Stimulated activated naive CD8-positive, alpha-beta T cell treated with anti-CD3 and anti-CD28 coated beads, Interleukin-15, Interleukin-2, amounts not matched to agents 100 U/mL and 50 U/mL, for 24 hours (primary cell): Measurements from ENCODE around the gene STAC3.

Source experiments
- ATAC-seq: fragments of 150-1000 bp; cut with Tn5 transposase; one replicate; pipeline ENCODE4 v1.10.0; 2021
- DNase-seq: peaks from one replicate; pipeline ENCODE4 v3.0.0; 2021

STAC3 gene

DNA sequence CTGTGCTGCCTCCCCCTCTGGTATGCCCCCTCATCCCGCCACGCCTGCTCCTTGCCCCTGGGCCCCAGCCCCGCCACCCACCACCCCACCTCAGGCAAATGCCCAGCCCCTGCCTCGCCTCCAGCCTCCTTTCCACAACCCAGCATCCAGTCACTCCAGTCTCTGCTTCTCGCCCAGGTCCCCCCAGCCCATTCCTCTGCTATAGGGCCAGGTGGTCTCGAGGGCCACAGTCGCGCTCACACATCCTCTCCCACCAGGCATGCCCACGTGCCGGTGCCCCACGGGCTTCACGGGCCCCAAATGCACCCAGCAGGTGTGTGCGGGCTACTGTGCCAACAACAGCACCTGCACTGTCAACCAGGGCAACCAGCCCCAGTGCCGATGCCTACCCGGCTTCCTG lies 40.5 kb downstream of the STAC3 start:
- DNase-seq, result no peak
- no peak for ATAC-seq

DNA sequence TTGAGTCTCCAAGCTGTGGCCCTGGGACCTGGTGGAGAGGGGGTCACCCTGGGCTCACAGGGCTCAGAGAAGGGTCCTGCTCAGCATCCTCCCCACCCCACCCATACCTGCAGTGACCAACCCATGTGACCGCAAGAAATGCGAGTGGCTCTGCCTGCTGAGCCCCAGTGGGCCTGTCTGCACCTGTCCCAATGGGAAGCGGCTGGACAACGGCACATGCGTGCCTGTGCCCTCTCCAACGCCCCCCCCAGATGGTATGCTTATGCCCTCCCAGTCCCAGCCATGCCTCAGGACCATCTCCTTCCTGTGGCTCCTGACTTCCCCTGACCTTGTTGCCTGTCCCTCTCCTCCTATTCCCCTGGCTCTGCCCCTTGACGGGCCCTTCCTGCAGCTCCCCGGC lies 41.1 kb downstream of the STAC3 start:
- no peak for ATAC-seq
- DNase-seq, result no peak

DNA sequence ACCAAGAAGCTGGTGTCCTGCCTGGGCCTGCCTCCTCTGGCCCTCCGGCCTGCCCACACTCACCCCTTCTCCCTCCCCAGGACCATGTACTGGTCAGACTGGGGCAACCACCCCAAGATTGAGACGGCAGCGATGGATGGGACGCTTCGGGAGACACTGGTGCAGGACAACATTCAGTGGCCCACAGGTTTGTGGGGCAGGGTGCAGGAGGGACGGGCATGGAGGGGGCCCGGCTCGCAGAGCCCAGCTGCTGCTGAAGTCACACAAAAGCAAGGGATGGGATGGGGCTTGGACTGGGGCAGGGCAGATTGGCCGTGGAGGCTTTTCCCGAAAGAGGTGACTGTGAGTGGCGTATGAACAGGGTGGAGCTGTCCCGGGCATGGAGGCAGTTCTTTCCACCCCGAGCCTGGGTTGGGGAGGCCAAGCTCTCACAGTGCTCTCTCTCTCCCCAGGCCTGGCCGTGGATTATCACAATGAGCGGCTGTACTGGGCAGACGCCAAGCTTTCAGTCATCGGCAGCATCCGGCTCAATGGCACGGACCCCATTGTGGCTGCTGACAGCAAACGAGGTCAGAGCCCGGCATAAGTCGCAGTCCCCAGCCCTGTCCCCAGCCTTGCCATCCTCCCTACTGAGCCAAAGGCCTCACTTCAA lies 42.2 kb downstream of the STAC3 start:
- no peak for ATAC-seq
- no peak for DNase-seq

- DNase-seq (no peak), ATAC-seq (no peak)
Observed at GRCh38 chr12:57207731-57208630, 43.0 kb downstream of the STAC3 start.

DNA sequence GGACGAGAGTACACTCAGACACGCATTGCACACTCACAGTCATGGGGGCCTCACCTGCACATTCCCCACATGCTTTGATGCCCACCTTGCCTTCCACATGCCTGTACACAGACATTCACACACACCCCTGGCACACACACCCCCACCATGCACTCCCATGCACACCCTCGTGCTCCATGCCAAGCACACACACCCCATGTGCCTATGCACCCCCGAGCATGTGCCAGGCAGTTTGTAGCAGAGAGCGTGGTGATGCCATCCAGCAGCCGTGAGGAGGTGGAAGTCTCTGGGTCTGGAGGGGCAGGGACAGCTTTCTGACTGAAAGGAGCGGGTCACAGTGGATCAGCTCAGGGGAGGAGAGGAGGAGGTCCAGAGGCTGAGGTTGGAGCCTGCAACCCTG lies 45.1 kb downstream of the STAC3 start:
- no peak for ATAC-seq
- no peak for DNase-seq

- ATAC-seq (no peak), DNase-seq (no peak)
Observed at GRCh38 chr12:57205186-57205585, 45.8 kb downstream of the STAC3 start.

DNA sequence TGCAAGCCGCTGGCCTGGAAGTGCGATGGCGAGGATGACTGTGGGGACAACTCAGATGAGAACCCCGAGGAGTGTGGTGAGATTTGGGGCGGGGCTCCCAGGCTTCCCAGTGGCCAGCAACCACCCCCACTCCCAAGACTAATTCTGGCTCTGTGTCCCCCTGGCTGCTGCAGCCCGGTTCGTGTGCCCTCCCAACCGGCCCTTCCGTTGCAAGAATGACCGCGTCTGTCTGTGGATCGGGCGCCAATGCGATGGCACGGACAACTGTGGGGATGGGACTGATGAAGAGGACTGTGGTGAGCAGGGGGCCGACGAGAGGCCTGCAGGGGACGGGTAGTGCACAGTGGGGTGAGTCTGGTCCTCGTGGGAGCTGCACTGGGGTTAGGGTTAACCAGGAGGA lies 46.5 kb downstream of the STAC3 start:
- DNase-seq (no peak), ATAC-seq (no peak)

DNA sequence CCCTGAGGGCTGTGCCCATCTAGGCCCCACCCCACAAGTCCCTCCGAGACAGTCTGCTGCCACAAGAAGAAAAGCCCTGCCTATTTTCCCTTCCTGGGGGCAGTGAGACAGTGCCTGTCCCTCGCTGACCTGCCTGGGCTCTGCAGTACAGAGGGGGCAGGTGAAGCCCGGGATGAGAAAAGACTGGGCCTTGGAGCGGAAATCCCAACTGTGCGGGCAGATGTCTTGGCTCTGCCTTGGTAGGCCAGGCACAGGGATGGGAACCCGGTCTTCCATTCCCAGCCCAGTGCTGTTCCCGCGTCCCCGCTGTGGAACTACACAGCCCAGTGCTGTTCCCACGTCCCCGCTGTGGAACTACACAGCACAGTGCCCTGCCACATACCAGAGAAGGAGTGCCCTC lies 47.2 kb downstream of the STAC3 start:
- DNase-seq, result no peak
- no peak for ATAC-seq

- ATAC-seq (no peak), DNase-seq (no peak)
Observed at GRCh38 chr12:57203201-57203600, 47.8 kb downstream of the STAC3 start.

DNA sequence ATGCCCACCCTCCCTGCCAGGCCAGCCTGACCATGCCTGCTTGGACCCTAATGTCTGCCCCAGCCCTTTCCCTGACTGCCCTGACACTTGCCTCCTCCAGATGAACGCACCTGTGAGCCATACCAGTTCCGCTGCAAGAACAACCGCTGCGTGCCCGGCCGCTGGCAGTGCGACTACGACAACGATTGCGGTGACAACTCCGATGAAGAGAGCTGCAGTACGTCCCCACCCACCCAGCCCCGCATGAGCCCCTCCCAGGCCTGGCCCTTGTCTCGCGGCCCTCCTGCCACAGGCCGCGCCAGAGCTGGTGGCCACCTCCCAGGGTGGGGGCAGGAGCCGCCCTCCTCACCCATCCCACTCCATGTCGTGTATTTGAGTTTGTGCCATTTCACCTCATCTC lies 48.7 kb downstream of the STAC3 start:
- ATAC-seq (no peak), DNase-seq (no peak)

- ATAC-seq (no peak), DNase-seq (no peak)
Observed at GRCh38 chr12:57201631-57202030, 49.4 kb downstream of the STAC3 start.

- no peak for ATAC-seq
- no peak for DNase-seq
Observed at GRCh38 chr12:57201219-57201618, 49.8 kb downstream of the STAC3 start.

DNA sequence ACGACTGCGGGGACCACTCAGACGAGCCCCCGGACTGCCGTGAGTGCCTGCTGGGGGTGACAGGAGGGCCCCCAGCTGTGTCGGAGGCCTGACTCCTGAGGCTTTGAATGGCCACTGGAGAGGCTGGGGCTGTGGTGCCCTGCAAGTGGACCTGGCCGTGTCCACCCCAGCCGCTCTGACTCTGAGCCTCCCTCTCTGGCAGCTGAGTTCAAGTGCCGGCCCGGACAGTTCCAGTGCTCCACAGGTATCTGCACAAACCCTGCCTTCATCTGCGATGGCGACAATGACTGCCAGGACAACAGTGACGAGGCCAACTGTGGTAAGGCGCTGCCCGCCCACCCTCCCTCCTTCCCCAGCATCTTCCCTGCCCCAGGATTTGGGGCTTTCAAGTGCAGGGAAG lies 50.5 kb downstream of the STAC3 start:
- ATAC-seq (no peak), DNase-seq (no peak)

- ATAC-seq, result no peak
Observed at GRCh38 chr12:57199191-57199590, 51.8 kb downstream of the STAC3 start.

DNA sequence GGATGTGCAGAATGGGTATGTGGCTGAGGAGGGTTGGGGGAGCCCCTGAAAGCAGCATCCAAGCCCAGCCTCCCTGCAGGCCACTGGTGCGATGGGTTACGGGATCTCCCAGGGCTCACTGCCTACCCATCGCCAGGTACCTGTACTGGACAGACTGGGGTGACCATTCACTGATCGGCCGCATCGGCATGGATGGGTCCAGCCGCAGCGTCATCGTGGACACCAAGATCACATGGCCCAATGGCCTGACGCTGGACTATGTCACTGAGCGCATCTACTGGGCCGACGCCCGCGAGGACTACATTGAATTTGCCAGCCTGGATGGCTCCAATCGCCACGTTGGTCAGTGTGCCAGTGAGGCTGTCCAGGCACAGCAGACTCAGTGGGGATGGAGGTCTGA lies 52.7 kb downstream of the STAC3 start:
- ATAC-seq, result no peak
- DNase-seq, result no peak

More at GRCh38 chr12:57199191-57199590, 51.8 kb downstream of the STAC3 start:
- DNase-seq, result no peak

GRCh38 chr12:57196956-57197355 lies 54.0 kb downstream of the STAC3 start:
- ATAC-seq (no peak), DNase-seq (no peak)

GRCh38 chr12:57196439-57196838 lies 54.5 kb downstream of the STAC3 start:
- DNase-seq, result no peak
- no peak for ATAC-seq

DNA sequence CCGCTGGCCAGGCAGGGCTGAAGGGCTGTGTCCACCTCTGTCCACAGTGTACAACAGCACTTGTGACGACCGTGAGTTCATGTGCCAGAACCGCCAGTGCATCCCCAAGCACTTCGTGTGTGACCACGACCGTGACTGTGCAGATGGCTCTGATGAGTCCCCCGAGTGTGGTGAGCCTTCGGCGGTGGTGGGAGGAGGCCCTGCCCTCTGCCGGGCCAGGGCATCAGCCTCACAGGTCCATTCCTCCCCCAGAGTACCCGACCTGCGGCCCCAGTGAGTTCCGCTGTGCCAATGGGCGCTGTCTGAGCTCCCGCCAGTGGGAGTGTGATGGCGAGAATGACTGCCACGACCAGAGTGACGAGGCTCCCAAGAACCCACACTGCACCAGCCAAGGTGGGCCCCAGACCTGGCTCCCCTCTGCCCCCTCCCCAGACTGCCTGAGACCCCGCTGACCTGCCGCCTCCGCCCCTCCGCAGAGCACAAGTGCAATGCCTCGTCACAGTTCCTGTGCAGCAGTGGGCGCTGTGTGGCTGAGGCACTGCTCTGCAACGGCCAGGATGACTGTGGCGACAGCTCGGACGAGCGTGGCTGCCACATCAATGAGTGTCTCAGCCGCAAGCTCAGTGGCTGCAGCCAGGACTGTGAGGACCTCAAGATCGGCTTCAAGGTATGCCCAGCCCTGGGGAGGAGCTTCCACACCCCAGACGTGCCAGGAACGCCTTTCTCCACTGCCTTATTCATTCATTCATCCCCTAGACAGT lies 55.2 kb downstream of the STAC3 start:
- ATAC-seq (no peak), DNase-seq (no peak)

DNA sequence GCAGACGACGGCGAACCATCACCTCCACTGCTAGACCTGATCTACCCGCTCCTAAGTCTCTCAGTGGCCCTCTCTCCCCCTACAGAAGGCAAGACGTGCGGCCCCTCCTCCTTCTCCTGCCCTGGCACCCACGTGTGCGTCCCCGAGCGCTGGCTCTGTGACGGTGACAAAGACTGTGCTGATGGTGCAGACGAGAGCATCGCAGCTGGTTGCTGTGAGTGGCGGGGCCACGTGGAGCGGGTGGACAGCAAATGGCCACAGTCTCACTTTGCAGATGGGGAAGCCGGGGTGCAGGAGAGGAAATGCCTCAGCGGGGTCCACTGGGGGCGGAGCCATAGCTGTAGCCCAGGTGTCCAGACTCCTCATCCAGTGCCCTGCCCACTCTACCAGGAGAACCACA lies 55.8 kb downstream of the STAC3 start:
- DNase-seq, result no peak
- ATAC-seq, result no peak

DNA sequence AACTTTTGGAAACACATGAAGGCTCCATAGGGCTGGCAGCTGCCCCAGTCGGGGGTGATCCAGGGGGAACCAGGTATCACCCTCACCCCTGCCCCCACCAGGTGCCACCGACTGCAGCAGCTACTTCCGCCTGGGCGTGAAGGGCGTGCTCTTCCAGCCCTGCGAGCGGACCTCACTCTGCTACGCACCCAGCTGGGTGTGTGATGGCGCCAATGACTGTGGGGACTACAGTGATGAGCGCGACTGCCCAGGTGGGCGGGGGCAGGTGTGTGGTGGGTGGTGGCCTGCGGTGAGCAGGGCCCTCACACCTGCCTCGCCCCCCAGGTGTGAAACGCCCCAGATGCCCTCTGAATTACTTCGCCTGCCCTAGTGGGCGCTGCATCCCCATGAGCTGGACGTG lies 56.7 kb downstream of the STAC3 start:
- no peak for DNase-seq
- ATAC-seq, result no peak

DNA sequence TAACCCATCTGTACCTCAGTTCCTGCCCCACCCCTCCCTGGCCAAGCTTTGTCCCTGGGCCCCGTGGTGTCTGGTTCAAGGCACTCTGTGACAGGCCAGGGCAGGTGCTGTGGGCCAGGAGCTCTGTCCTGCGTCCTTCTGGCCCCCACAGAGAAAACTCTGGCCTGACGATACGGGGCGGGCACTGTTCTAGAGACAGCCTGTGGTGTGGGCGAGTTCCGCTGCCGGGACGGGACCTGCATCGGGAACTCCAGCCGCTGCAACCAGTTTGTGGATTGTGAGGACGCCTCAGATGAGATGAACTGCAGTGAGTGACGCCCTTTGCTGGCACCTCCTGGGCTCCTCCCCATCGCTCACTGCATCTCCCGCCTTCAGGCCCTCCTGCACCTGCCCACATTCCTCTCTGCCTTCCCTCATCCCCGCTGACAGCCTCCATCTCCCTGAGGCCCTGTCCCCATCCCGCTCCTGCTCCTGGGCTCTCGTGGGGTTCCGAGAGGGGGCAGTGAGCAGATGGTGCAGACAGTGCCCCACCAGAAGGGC lies 57.2 kb downstream of the STAC3 start:
- ATAC-seq (no peak), DNase-seq (no peak)
